Bronchial epithelial cell (primary cell): Measurements from ENCODE around the gene CEP112. TPM values are rescaled to one million over a fixed set of nuclear protein-coding genes. Genes with fewer than 3 reads are reported as not detected.

ENCODE experiments used
- DNase-seq: peaks from one replicate; pipeline ENCODE4 v3.0.0-alpha.2; 2010; ENCODE audit warnings: low read depth
- FAIRE-seq: peaks from 2 replicates; lab custom pipeline; 2011; peaks lifted over from hg19 to GRCh38; lab: Jason Lieb, UNC
- H3K27me3 ChIP-seq: 2 replicates; pipeline ENCODE4 v1.5.1; 2011; ENCODE audit warnings: low read length; ENCODE audit not compliant: control insufficient read depth, insufficient read depth
- H3K36me3 ChIP-seq: 2 replicates; pipeline ENCODE4 v1.5.1; 2011; ENCODE audit warnings: low read length; ENCODE audit not compliant: control insufficient read depth, insufficient read depth
- H3K4me3 ChIP-seq: 2 replicates; pipeline ENCODE4 v1.5.1; 2011; ENCODE audit warnings: mild to moderate bottlenecking, low read depth, low read length, control low read depth
- CTCF ChIP-seq: IDR thresholded peaks from 2 replicates; pipeline ENCODE4 v1.5.1; 2011; ENCODE audit warnings: mild to moderate bottlenecking, moderate library complexity, low read length, control low read depth, inconsistent platforms; ENCODE audit not compliant: insufficient read depth, severe bottlenecking
- total RNA-seq: library from RNA; depleted of rRNA; stranded (reverse); fragments of >200 nt; gene quantifications from 2 replicates; pipeline ENCODE4 v1.2.1, GENCODE V29; 2014

CEP112 gene
- total RNA-seq, 1 donor from 2014 or later, result 2.4 TPM

- FAIRE-seq (no peak), DNase-seq (no peak)
- no peak for TF ChIP-seq CTCF
- no peaks in the 10 kb centered on the region for H3K36me3 ChIP-seq
- no peak overlapping the region for H3K4me3 ChIP-seq
- H3K27me3 ChIP-seq, result no peaks in the 10 kb centered on the region
Observed at GRCh38 chr17:65930140-65930730, 261.7 kb downstream of the CEP112 start.

DNA sequence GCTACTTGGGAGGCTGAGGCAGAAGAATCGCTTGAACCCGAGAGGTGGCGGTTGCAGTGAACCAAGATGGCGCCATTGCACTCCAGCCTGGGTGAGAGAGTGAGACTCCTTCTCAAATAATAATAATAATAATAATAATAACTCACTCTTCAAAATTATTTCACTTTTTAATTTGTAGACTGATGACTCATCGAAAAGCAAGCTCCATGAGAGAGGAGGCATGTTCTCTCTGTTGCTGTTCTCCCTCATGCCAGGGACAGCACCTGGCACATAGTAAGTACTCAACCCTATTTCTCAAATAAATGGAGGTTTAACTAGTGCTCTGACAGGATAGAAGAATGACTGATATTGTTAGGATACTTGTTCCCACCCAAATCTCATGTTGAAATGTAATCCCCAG is 265.3 kb downstream of the CEP112 start:
- no peak for DNase-seq
- FAIRE-seq, result no peak
- no peak for TF ChIP-seq CTCF
- Histone ChIP-seq H3K4me3 (no peak overlapping the region), H3K27me3 (no peaks in the 10 kb centered on the region), H3K36me3 (no peaks in the 10 kb centered on the region)

DNA sequence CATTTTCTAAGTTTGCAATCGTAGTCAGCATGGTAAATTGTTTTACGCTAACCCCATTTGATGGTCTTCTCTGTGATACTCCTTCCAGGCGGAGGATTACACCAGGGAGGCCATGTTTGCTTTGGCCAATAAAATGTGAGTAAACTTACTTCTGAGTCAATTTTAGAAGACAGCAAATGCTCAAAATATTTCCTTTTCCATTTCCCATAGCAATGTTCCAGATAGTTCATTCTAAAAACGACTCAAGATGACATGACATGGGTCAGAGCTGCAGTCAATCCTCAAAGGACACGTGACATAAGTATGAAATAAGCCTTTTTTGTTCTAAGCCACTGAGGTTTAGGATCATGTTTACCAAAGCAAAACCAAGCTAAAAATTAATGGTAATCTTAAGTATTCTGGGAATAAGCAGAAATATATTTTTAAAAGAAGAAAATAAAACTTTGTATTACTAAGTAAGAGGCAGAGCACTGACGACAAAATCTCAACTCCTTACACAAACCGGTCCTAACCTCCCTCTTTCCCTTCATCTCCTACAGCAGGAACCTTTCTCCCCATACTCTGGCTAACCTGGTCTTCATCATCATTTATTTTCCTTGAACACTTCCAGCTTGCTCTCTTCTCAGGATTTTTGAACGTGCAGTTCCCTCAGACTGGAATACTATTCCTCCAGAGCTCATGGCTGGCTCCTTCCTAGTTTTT is 266.2 kb downstream of the CEP112 start:
- Histone ChIP-seq H3K36me3 (no peaks in the 10 kb centered on the region), H3K27me3 (no peaks in the 10 kb centered on the region), H3K4me3 (no peak overlapping the region)
- TF ChIP-seq CTCF, result no peak
- no peak for DNase-seq
- FAIRE-seq, result no peak

DNA sequence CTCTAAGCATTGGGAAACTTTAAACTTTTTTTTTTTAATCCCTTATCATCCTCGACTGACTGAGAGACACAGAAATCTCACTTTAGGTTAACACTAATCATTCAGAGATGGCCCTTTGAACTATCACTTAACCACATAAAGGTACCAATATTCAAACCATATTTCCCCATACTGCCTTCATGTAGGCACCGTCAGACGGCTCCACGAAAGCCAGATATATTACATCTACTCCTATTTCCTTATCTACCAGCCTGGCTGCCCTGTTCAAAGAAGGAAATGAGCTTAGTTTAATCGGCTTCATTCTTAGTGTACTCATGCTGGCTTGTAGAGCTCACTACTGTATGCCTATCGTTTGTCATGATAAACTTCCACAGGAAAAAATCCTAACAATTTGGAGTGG is 270.9 kb downstream of the CEP112 start:
- TF ChIP-seq CTCF, result no peak
- H3K27me3 ChIP-seq, result no peaks in the 10 kb centered on the region
- H3K4me3 ChIP-seq, result no peak overlapping the region
- no peak for DNase-seq
- FAIRE-seq, result no peak
- H3K36me3 ChIP-seq, result no peaks in the 10 kb centered on the region

DNA sequence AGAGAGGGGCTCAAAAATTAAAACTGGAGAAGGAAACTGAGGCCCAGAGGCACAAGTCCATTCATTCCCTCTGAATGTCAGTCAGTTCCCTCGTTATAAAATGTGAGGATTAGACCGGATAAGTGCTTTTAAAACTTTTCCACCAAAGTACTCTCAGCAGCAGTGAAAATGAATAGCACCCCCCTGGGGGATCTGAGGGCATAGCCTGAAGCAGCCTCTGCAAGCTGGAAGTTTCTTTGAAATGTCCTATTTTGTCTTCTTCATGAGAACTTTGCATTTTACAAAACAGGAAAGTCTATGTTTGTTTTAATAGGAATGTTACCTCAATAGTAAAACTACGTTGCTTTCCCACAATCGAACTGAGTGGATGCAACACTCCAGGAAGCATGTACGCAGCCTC is 273.0 kb downstream of the CEP112 start:
- Histone ChIP-seq H3K4me3 (no peak overlapping the region), H3K27me3 (no peaks in the 10 kb centered on the region), H3K36me3 (no peaks in the 10 kb centered on the region)
- DNase-seq (no peak), FAIRE-seq (no peak)
- no peak for TF ChIP-seq CTCF
